ENCODE measurements around the gene FAM200C. TPM values are rescaled to one million over a fixed set of nuclear protein-coding genes. Genes with fewer than 3 reads are reported as not detected.

FAM200C gene
- 6.2 and 8.1 TPM in 2 replicates for total RNA-seq (ENCODE audit: low replicate concordance)
- long read RNA-seq, transcript ZBED8-201 (2 exons, 2,851 nt), result major isoform, 68 of 73 reads
- long read RNA-seq, partial matches to known transcripts, result 0 of 73 reads
- long read RNA-seq, other reads (novel, unspliced or antisense), result 4 of 73 reads

DNA sequence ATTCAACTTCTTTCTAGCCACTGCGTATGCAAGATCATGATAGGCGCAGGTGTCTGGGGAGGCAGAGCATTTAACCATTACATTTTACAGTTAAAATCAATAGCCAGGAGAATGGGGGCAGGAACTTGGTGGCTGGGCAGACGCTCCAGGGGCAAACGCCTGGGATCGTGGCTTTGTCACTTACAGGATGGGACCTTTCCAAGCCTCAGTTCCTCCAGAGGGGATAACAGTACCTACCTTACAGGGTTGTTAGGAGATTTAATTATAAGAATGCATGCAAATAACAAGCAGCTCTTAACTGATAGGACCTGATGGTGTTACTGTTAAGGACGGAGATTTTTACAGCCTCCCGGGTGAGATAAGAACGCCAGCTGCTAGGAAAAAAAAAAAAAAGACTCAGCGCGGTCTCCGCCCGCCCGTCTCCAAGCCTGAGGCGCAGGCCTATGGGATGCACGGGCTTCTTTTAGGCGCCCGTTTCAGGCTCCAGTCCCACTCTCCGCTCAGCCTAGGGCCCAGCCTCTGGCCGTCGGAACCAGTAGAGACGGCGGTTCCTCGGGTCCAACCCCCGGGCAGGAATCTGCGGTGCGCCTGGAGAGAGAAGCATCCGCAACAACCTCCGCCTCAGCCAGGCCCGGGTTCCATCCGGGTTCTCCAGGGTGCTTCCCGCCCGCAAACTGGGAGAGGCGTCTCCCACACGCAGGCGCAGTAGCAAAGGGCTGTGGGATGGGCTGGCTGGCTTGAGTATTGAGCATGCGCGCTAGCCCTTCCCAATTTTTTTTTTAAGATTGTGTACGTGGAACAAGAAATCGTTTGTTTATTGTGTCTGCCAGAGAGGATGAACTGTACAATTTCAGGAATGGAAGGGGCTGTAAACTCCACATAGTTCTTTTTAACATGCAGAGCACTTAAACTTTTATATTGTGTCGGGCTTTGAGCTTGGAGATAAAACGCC is at the start of gene FAM200C:
FAM200C (minus strand) TSS at position 653 of the 952 bp plus-strand sequence. CDS start 4,564 bp downstream, outside the sequence.
- Mint-ChIP-seq H3K4me3 (peak within 1 kb of the TSS; percentile 89), H3K4me1 (ENCODE audit: unreplicated experiment) (peaks cover 10% of the 10 kb centered on the region), H3K36me3 (peaks cover 11% of the 10 kb centered on the region), H3K27ac (peak within 1 kb of the TSS; percentile 94), H3K27me3 (no peaks in the 10 kb centered on the region), H3K9me3 (no peaks in the 10 kb centered on the region)
- TF ChIP-seq, protein P1, sequence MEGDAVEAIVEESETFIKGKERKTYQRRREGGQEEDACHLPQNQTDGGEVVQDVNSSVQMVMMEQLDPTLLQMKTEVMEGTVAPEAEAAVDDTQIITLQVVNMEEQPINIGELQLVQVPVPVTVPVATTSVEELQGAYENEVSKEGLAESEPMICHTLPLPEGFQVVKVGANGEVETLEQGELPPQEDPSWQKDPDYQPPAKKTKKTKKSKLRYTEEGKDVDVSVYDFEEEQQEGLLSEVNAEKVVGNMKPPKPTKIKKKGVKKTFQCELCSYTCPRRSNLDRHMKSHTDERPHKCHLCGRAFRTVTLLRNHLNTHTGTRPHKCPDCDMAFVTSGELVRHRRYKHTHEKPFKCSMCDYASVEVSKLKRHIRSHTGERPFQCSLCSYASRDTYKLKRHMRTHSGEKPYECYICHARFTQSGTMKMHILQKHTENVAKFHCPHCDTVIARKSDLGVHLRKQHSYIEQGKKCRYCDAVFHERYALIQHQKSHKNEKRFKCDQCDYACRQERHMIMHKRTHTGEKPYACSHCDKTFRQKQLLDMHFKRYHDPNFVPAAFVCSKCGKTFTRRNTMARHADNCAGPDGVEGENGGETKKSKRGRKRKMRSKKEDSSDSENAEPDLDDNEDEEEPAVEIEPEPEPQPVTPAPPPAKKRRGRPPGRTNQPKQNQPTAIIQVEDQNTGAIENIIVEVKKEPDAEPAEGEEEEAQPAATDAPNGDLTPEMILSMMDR (conservative IDR thresholded peaks at IDR 0.05), result no peak
- peak; percentile 93 for DNase-seq (ENCODE audit: extremely low spot score, unreplicated experiment)

DNA sequence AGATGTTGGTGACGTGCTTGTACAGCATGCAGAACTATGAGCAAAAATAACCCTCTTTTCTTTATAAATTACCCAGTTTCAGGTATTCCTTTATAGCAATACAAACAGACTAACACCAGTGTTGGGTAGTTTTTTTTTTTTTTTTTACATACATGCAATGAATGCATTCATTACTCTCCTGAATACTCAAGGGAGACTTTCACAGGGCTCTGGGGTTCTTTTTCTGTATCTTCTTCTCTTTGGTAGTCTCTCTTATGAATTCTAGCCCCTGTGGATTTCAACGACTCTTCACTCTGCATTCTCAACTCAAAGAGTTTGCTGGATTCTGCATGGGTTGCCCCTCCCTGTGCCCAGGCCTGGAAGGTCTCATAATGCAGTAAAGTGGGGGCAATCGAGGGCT is 49.6 kb upstream of the FAM200C start:
- no peaks in the 10 kb centered on the region for H3K9me3 Mint-ChIP-seq
- no peak overlapping the region for H3K27ac Mint-ChIP-seq
- no peak for DNase-seq (ENCODE audit: extremely low spot score, unreplicated experiment)
- TF ChIP-seq, protein P1 (conservative IDR thresholded peaks at IDR 0.05), result no peak
- H3K27me3 Mint-ChIP-seq, result peaks cover 10% of the 10 kb centered on the region
- no peaks in the 10 kb centered on the region for H3K36me3 Mint-ChIP-seq
- no peaks in the 10 kb centered on the region for H3K4me1 Mint-ChIP-seq (ENCODE audit: unreplicated experiment)
- no peak overlapping the region for H3K4me3 Mint-ChIP-seq

DNA sequence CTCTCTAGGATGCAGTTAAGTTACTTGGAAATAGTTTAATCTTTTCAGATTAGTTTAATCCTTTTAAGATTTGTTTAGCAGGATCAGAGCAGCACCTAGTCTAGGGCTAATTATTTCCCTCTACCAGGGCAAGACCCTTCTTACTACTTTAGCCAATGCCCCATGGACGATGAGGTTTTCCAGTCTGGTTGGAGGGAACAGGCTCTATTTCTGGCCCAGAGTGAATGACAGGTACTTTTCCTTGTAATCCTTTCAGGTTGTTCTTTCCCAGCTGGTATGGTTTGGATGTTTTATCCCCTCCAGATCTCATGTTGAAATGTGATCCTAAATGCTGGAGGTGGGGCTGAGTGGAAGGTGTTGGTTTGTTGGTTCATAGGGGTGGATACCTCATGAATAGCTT is 49.0 kb upstream of the FAM200C start:
- TF ChIP-seq, protein P1 (conservative IDR thresholded peaks at IDR 0.05), result no peak
- no peak for DNase-seq (ENCODE audit: extremely low spot score, unreplicated experiment)
- Mint-ChIP-seq H3K27me3 (peaks cover 6% of the 10 kb centered on the region), H3K36me3 (no peaks in the 10 kb centered on the region), H3K9me3 (no peaks in the 10 kb centered on the region), H3K27ac (no peak overlapping the region), H3K4me3 (no peak overlapping the region), H3K4me1 (ENCODE audit: unreplicated experiment) (no peaks in the 10 kb centered on the region)

DNA sequence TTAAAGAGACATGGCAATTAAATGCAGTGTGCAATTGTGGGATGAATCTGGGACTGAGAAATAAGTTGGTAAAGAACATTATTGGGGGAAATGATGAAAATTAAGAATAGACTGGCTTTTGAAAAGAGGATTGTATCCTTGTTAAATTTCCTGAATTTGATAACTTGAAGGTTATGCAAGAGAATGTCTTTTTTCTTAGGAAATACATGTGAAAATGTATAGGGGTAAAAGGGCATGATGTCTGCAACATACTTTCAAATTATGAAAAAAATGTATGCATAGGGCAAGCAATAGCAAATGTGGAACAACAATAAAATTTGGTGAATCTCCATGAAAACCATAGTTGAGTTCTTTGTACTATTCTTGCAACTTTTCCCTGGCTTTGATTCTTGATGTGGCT is 45.9 kb upstream of the FAM200C start:
- Mint-ChIP-seq H3K27ac (no peak overlapping the region), H3K9me3 (no peaks in the 10 kb centered on the region), H3K27me3 (no peaks in the 10 kb centered on the region), H3K4me3 (no peak overlapping the region), H3K4me1 (ENCODE audit: unreplicated experiment) (no peaks in the 10 kb centered on the region), H3K36me3 (no peaks in the 10 kb centered on the region)
- no peak for DNase-seq (ENCODE audit: extremely low spot score, unreplicated experiment)
- TF ChIP-seq, protein P1 (conservative IDR thresholded peaks at IDR 0.05), result no peak

DNA sequence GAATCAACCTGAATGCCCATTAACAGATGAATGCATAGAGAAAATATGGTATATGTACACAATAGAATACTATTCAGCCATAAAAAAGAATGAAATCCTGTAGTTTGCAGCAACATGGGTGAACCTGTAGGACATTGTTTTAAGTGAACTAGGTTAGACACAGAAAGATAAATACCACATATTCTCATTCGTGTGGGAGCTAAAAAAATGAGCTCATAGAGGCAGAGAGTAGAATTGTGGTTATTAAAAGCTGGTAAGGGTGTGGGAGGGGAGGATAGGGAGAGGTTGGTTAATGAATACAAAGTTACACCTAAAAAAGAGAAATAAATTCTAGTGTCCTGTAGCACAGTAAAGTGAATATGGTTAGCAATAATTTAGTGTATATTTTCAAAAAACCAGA is 45.3 kb upstream of the FAM200C start:
- Mint-ChIP-seq H3K9me3 (no peaks in the 10 kb centered on the region), H3K4me1 (ENCODE audit: unreplicated experiment) (no peaks in the 10 kb centered on the region), H3K27me3 (no peaks in the 10 kb centered on the region), H3K27ac (no peak overlapping the region), H3K4me3 (no peak overlapping the region), H3K36me3 (no peaks in the 10 kb centered on the region)
- no peak for DNase-seq (ENCODE audit: extremely low spot score, unreplicated experiment)
- TF ChIP-seq, protein P1 (conservative IDR thresholded peaks at IDR 0.05), result no peak
